Measurements from ENCODE around the gene ANO6.

ANO6 gene

DNA sequence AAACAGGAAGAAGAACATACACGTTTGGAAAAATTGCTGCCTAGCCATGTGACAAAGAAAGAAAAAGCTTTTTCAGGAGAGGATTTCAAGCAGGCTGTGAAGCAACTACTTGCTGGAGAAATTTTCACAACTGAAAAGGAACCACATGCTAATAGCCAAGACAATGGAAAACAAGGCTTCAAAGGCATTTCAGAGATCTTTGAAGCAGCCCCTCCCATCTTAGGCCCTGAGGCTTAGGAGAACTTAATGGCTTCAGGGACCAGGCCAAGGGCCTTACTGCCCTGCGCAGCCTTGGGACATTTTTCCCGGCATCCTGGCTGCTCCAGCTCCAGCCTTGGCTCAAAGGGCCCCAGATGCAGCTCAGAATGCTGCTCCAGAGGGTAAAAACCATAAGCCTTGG is 257.7 kb downstream of the ANO6 start:
- no peak for DNase-seq

DNA sequence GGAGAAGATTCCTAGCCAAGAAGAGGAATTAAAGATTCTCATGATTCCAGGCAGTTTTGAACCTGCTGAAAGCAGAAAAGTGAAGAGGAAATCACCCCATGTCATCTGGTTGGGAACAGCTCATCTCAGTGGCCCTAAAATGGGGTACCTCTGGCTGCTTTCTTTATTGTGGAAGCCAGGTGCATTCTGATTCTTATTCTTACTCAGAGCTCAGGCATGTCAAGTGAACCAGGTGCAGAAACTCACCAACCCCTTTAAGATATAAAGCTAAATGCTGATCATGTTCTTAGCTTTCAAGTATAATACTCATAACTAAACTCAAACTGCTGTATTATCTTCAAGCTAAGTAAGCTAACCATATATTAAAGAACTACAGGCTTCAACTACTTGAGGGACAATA is 259.7 kb downstream of the ANO6 start:
- no peak for DNase-seq

DNA sequence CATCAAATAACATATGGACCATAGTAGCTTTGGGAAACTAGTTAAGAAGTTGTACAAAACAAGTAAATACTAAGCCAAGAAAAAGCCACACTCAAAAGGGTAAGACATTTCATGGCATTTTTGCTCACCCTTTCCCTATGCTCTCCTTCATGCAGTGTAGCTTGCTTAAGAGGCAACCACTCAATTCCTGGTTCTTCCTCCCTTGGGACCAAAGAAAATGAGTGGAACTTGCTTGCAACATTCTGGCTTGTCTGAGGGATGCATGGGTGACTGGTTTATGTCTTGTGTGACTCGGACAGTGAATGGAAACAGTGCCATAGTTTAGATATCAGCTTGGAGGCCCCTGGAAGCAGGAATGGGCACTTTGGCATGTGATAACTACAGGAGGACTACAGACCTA is 261.6 kb downstream of the ANO6 start:
- DNase-seq, result no peak

DNA sequence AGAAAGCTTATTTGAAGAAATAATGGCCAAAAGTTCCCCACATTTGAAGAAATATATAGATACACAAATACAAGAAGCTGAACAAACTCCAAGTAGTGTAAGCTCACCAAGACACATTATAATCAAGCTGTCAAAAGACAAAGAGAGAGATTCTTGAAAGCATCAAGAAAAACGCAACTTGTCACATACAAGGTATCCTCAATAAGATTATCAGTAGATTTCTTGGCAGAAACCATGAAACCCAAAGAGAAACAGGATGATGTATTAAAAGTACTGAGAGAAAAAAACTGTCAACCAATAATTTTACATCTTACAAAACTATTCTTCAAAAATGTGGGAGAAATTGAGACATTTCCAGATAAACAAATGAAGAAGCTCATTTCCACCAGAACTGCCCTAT is 263.0 kb downstream of the ANO6 start:
- no peak for DNase-seq

- DNase-seq, result no peak
Measured at GRCh38 chr12:45481746-45482145, 265.9 kb downstream of the ANO6 start.

- DNase-seq, result no peak
Measured at GRCh38 chr12:45483571-45483970, 267.7 kb downstream of the ANO6 start.
